ENCODE data around the gene OR14I1.
"Not testable (repeated sequence)": the region's sequence is repeated elsewhere in the genome, so short reads cannot be mapped to it uniquely, and the experiment has no call there.

The OR14I1 gene

DNA sequence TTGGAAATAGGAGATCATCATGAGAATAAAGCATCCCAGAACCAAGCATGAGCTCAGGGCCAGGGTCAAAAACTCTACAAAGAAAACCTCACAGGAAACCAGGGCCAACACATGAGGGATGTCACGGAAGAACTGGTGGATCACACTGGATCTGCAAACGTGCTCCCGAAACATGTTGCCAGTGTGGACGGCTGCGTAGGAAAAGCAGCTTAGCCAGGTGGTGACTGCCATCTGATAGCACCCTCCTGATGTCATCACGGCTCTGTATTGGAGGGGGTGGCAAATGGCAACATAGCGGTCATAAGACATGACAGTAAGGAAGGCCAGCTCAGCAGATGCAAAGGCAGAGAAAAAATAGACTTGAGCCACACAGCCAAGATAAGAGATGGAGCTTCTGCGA is 20.9 kb downstream of the OR14I1 start:
- DNase-seq, result no peak

DNA sequence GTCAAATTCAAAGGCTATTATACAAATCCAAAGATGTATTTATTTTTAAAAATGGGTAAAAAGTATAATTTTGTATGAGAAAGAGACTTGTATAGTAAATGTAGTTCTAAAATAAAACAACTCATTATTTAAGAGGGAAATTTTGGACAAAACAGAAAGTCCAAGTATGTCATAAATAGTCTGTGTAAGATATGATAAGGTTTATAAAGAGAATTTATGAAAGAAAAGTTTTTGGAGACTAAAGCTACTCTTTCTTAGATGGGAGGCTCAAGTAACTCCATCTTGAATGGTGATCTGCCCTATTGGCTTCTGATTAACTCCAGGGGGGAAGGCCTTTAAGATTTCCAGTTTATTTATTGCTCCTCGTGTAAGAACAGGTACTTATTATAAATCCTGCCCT is 32.6 kb downstream of the OR14I1 start:
- DNase-seq, result no peak

GRCh38 chr1:248663453-248664328 is 38.9 kb downstream of the OR14I1 start:
- DNase-seq, result not testable (repeated sequence)

GRCh38 chr1:248656797-248657196 is 45.8 kb downstream of the OR14I1 start:
- not testable (repeated sequence) for DNase-seq

GRCh38 chr1:248655354-248655753 is 47.2 kb downstream of the OR14I1 start, which contains the start of gene OR2T27:
OR2T27 (minus strand) TSS chr1:248655528; CDS start chr1:248650884, 4,644 bp downstream.
- DNase-seq, result not testable (repeated sequence)
